HG02852 (cell line): ENCODE measurements around the gene RPS8.
"Not testable (repeated sequence)": the region's sequence is repeated elsewhere in the genome, so short reads cannot be mapped to it uniquely, and the experiment has no call there.

ENCODE experiments used
- ATAC-seq: cut with Tn5 transposase; IDR thresholded peaks from one replicate; pipeline ENCODE4 v1.9.1; 2021; ENCODE audit warnings: mild to moderate bottlenecking, moderate library complexity; ENCODE audit not compliant: unreplicated experiment

The RPS8 gene

GRCh38 chr1:44802306-44803061 lies 27.1 kb downstream of the RPS8 start:
- no peak for ATAC-seq

- no peak for ATAC-seq
Measured at GRCh38 chr1:44803062-44803311, 27.6 kb downstream of the RPS8 start.

GRCh38 chr1:44803312-44804095 lies 28.2 kb downstream of the RPS8 start:
- ATAC-seq, result no peak

- no peak for ATAC-seq
Measured at GRCh38 chr1:44805311-44806024, 30.1 kb downstream of the RPS8 start.

GRCh38 chr1:44806025-44806703 lies 30.8 kb downstream of the RPS8 start:
- no peak for ATAC-seq

- ATAC-seq, result peak; percentile 1
Measured at GRCh38 chr1:44806704-44807363, 31.5 kb downstream of the RPS8 start, which contains the start of gene DYNLT4. DYNLT4 (minus strand) TSS chr1:44807351; CDS start chr1:44806668, 683 bp downstream.

GRCh38 chr1:44807364-44808062 lies 32.2 kb downstream of the RPS8 start:
- peak; percentile 37 for ATAC-seq

- ATAC-seq, result peak; percentile 24
Measured at GRCh38 chr1:44808063-44808937, 33.0 kb downstream of the RPS8 start, which contains the start of gene BTBD19. BTBD19 (plus strand) TSS chr1:44808523; CDS start chr1:44808821, 298 bp downstream.

GRCh38 chr1:44808938-44809917 lies 33.9 kb downstream of the RPS8 start:
- peak; percentile 34 for ATAC-seq

- ATAC-seq, result no peak
Measured at GRCh38 chr1:44810101-44810761, 34.9 kb downstream of the RPS8 start.

GRCh38 chr1:44810762-44811105 lies 35.4 kb downstream of the RPS8 start:
- not testable (repeated sequence) for ATAC-seq

GRCh38 chr1:44811234-44811633 lies 35.9 kb downstream of the RPS8 start:
- no peak for ATAC-seq

GRCh38 chr1:44812822-44813543 lies 37.6 kb downstream of the RPS8 start:
- no peak for ATAC-seq

- not testable (repeated sequence) for ATAC-seq
Measured at GRCh38 chr1:44815926-44816325, 40.6 kb downstream of the RPS8 start.

- ATAC-seq, result no peak
Measured at GRCh38 chr1:44817307-44817706, 42.0 kb downstream of the RPS8 start.

- ATAC-seq, result no peak
Measured at GRCh38 chr1:44817771-44818495, 42.6 kb downstream of the RPS8 start.
